ENCODE measurements around the gene FAM187B.

DNA sequence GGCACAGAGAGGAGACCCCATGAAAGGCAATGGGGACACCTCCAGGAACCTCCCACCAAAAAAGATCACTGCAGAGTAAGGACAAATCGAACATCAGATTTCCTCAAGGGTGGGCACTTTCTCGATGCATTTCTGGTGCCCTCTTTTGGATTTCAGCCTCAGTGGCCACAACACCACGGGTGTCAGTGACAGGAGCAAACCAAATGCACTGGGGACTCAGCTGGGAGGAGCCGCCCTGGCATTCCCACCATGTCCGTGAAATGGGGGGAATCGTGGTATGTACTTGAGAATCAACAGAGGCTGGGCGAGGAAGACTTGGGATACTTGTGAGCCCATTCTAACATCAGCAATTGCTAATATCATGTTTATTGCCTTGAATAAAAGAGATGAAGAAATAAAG, 16.3 kb downstream of the FAM187B start:
- TF ChIP-seq POLR2A (IDR thresholded peaks at IDR 0.05; ENCODE audit: low read depth, low read length) = no peak
- TF ChIP-seq, protein P1, sequence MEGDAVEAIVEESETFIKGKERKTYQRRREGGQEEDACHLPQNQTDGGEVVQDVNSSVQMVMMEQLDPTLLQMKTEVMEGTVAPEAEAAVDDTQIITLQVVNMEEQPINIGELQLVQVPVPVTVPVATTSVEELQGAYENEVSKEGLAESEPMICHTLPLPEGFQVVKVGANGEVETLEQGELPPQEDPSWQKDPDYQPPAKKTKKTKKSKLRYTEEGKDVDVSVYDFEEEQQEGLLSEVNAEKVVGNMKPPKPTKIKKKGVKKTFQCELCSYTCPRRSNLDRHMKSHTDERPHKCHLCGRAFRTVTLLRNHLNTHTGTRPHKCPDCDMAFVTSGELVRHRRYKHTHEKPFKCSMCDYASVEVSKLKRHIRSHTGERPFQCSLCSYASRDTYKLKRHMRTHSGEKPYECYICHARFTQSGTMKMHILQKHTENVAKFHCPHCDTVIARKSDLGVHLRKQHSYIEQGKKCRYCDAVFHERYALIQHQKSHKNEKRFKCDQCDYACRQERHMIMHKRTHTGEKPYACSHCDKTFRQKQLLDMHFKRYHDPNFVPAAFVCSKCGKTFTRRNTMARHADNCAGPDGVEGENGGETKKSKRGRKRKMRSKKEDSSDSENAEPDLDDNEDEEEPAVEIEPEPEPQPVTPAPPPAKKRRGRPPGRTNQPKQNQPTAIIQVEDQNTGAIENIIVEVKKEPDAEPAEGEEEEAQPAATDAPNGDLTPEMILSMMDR (conservative IDR thresholded peaks at IDR 0.05; ENCODE audit: low read depth, low read length) = no peak
